K562 (cell line): ENCODE data around the gene HS3ST5. TPM values are rescaled to one million over a fixed set of nuclear protein-coding genes. Genes with fewer than 3 reads are reported as not detected.

Experiments used
- NR4A1 ChIP-seq, 2 experiments: fragments of 250-450 bp in 1 of 2; fragments of 450-650 bp in 1 of 2; sonication (Bioruptor Pico) in 1 of 2; IDR thresholded peaks; 2 replicates each; pipeline versions ENCODE4 v1.4.0 to v1.6.1; 2016 to 2020; ENCODE audit warnings: mild to moderate bottlenecking in 2 of 2, missing compliant biosample characterization in 1 of 2, missing genetic modification characterization in 1 of 2, moderate library complexity in 1 of 2
- PYGO2 ChIP-seq: fragments of 450-650 bp; IDR thresholded peaks from 2 replicates; pipeline ENCODE4 v1.6.1; 2016; ENCODE audit warnings: mild to moderate bottlenecking, missing genetic modification characterization, moderate library complexity, missing compliant biosample characterization
- ZC3H11A ChIP-seq: IDR thresholded peaks from 2 replicates; pipeline ENCODE4 v1.6.1; 2012; ENCODE audit warnings: low read depth, low read length, improper control_type of control experiment
- ZNF134 ChIP-seq: fragments of 250-450 bp; sonication (Bioruptor Pico); conservative IDR thresholded peaks from 2 replicates; pipeline ENCODE4 v1.4.0; 2020
- polyA plus RNA-seq, 8 experiments: library from polyadenylated mRNA; depleted of rRNA in 4 of 8; stranded (reverse) in 5 of 8; unstranded in 3 of 8; fragments of >200 nt; fragmentation: Nextera tagmentation in 2 of 8; fragmentation: Illumina TruSeq in 1 of 8; extraction: Ambion mirVana in 2 of 8; extraction: Trizol in 1 of 8; gene quantifications; 2 replicates each; pipeline versions ENCODE4 v1.2.1 to v1.2.3, GENCODE V29; 2011 to 2014; ENCODE audit warnings: inconsistent platforms in 1 of 8, missing spikeins in 1 of 8
- total RNA-seq, 7 experiments: library from RNA; depleted of rRNA in 6 of 7; stranded (reverse); fragments of >200 nt in 6 of 7; fragmentation: Illumina TruSeq in 2 of 7; extraction: Trizol in 2 of 7; gene quantifications; 2 replicates each; pipeline versions ENCODE4 v1.2.1 to v1.2.3, GENCODE V29; 2011 to 2021; ENCODE audit warnings: low replicate concordance in 1 of 7
- TF ChIP-seq, protein P1 (sequence below), 2 experiments: fragments of 450-650 bp; formaldehyde crosslinking in 1 of 2; IDR thresholded peaks; 2 replicates each; pipeline versions ENCODE4 v1.4.0 to v1.6.1; 2014 to 2020; ENCODE audit warnings: mild to moderate bottlenecking in 2 of 2, borderline replicate concordance in 1 of 2, low read depth in 1 of 2

The HS3ST5 gene
- total and polyA plus RNA-seq, 9 of the 15 experiments (the other 6 are each of a cell fraction or from before 2014, with no cell fraction given), result not detected

DNA sequence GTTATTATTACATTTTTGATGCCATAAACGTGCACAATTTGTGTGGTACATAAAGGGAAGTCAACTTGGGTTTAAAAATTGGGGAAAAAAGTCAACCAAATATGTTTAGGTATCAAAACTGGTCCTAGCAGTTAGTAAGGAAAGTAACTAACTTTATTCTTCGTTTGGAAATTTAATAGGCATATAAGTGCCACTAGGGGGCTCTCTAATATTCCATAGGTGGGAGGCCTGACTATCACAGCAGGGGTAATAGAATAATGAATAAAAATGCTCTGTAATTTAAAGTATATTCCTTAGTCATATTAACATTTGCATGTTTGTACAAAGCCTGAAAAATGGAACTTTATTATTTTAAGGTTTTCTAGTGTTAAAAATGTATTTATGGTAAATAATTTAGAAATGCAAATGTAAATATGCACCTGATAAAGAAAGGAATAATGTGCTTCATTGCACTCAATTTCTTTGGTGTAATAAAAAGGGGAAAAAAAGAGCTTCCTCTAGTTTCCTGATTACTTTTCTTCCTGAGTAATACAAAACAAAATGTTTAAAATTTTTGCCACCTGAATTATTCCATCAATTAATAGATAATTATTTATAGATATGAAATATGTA lies 246.2 kb downstream of the HS3ST5 start (continued):
- TF ChIP-seq ZNF134 (CRISPR knock-in tag) (no peak), ZC3H11A (no peak), PYGO2 (tag) (no peak), NR4A1 (CRISPR knock-in tag; IDR thresholded peaks at IDR 0.05) (no peak), NR4A1 (tag; IDR thresholded peaks at IDR 0.05) (no peak)
- TF ChIP-seq, protein P1, sequence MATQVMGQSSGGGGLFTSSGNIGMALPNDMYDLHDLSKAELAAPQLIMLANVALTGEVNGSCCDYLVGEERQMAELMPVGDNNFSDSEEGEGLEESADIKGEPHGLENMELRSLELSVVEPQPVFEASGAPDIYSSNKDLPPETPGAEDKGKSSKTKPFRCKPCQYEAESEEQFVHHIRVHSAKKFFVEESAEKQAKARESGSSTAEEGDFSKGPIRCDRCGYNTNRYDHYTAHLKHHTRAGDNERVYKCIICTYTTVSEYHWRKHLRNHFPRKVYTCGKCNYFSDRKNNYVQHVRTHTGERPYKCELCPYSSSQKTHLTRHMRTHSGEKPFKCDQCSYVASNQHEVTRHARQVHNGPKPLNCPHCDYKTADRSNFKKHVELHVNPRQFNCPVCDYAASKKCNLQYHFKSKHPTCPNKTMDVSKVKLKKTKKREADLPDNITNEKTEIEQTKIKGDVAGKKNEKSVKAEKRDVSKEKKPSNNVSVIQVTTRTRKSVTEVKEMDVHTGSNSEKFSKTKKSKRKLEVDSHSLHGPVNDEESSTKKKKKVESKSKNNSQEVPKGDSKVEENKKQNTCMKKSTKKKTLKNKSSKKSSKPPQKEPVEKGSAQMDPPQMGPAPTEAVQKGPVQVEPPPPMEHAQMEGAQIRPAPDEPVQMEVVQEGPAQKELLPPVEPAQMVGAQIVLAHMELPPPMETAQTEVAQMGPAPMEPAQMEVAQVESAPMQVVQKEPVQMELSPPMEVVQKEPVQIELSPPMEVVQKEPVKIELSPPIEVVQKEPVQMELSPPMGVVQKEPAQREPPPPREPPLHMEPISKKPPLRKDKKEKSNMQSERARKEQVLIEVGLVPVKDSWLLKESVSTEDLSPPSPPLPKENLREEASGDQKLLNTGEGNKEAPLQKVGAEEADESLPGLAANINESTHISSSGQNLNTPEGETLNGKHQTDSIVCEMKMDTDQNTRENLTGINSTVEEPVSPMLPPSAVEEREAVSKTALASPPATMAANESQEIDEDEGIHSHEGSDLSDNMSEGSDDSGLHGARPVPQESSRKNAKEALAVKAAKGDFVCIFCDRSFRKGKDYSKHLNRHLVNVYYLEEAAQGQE (IDR thresholded peaks at IDR 0.05; ENCODE audit: borderline replicate concordance), result peak; percentile 15; the same call in 1 of the 2 replicates
- TF ChIP-seq, protein P1 (CRISPR knock-in tag; IDR thresholded peaks at IDR 0.05; ENCODE audit: low read depth), result no peak
